Neural progenitor cell (in vitro differentiated cells): ENCODE results near the gene SLMAP.

ENCODE experiments used
- EZH2 ChIP-seq: fragments of 200-600 bp; sonication (generic); IDR thresholded peaks from 2 replicates; pipeline ENCODE4 v1.6.1; 2017; ENCODE audit warnings: antibody characterized with exemption, mild to moderate bottlenecking, moderate library complexity
- TF ChIP-seq, protein P1 (sequence below): fragments of 200-600 bp; sonication (generic); IDR thresholded peaks from 2 replicates; pipeline ENCODE4 v1.5.1; 2017; ENCODE audit warnings: antibody characterized with exemption, mild to moderate bottlenecking

DNA sequence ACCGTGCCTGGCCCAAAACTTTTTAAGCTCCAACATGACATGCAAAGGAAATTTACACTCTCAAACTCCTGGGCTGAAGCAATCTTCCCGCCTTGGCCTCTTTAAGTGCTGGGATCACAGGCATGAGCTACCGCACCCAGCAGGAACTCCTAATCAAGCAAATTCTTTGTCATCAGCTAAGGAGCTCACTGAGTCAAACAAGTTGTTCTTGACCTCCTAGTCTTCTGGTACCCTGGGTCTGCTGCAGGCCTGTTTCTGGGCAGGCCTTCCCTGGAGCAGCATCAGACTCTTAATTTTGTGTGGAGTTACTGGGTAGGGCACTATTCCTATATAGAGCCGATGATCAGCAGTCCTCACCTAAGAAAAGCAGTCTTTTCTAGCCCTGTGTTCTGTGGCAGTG is 183.7 kb downstream of the SLMAP start:
- TF ChIP-seq, protein P1, sequence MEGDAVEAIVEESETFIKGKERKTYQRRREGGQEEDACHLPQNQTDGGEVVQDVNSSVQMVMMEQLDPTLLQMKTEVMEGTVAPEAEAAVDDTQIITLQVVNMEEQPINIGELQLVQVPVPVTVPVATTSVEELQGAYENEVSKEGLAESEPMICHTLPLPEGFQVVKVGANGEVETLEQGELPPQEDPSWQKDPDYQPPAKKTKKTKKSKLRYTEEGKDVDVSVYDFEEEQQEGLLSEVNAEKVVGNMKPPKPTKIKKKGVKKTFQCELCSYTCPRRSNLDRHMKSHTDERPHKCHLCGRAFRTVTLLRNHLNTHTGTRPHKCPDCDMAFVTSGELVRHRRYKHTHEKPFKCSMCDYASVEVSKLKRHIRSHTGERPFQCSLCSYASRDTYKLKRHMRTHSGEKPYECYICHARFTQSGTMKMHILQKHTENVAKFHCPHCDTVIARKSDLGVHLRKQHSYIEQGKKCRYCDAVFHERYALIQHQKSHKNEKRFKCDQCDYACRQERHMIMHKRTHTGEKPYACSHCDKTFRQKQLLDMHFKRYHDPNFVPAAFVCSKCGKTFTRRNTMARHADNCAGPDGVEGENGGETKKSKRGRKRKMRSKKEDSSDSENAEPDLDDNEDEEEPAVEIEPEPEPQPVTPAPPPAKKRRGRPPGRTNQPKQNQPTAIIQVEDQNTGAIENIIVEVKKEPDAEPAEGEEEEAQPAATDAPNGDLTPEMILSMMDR = no peak
- no peak for TF ChIP-seq EZH2
